WTC11 (cell line): ENCODE data around the gene ARHGAP22. TPM values are rescaled to one million over a fixed set of nuclear protein-coding genes. Genes with fewer than 3 reads are reported as not detected.

Source experiments
- ATAC-seq: fragments of 200-7000 bp; cut with Tn5 transposase; 2 replicates; pipeline ENCODE4 v1.10.0; 2021; ENCODE audit warnings: mild to moderate bottlenecking, moderate library complexity
- CTCF ChIA-PET: fragments of 300-600 bp; sonication (Branson Sonifier 250); formaldehyde crosslinking; loops from one replicate; lab custom pipeline; 2021; ENCODE audit warnings: antibody characterized with exemption; lab: Charles Lee
- POLR2A ChIA-PET: fragments of 350-600 bp; sonication (Branson Sonifier 250); formaldehyde crosslinking; loops from one replicate; lab custom pipeline; 2021; ENCODE audit warnings: antibody characterized with exemption; lab: Charles Lee
- DNase-seq: peaks from one replicate; pipeline ENCODE4 v3.0.0; 2021; ENCODE audit warnings: low spot score
- H3K27ac Mint-ChIP-seq: 2 replicates; pipeline ENCODE4 v1.8.0; 2021; ENCODE audit warnings: mixed read lengths
- H3K27me3 Mint-ChIP-seq: 2 replicates; pipeline ENCODE4 v1.8.0; 2021; ENCODE audit warnings: low read depth, mild to moderate bottlenecking, moderate library complexity, mixed read lengths
- H3K36me3 Mint-ChIP-seq: 2 replicates; pipeline ENCODE4 v1.8.0; 2021; ENCODE audit warnings: mixed read lengths
- H3K4me1 Mint-ChIP-seq: 2 replicates; pipeline ENCODE4 v1.8.0; 2022; ENCODE audit warnings: mixed read lengths
- H3K4me3 Mint-ChIP-seq: 2 replicates; pipeline ENCODE4 v1.8.0; 2021; ENCODE audit warnings: mild to moderate bottlenecking, moderate library complexity, mixed read lengths
- H3K9me3 Mint-ChIP-seq: 2 replicates; pipeline ENCODE4 v1.8.0; 2021; ENCODE audit warnings: mixed read lengths
- CBFB ChIP-seq: sonication (generic); formaldehyde crosslinking; IDR thresholded peaks from 2 replicates; pipeline ENCODE4 v1.8.1; 2022; ENCODE audit warnings: mild to moderate bottlenecking, low read depth, missing genetic modification reagents
- CREB1 ChIP-seq: sonication (generic); formaldehyde crosslinking; IDR thresholded peaks from 2 replicates; pipeline ENCODE4 v1.8.0; 2023; ENCODE audit warnings: mild to moderate bottlenecking, missing genetic modification reagents
- CTCF ChIP-seq: fragments of 200-600 bp; IDR thresholded peaks from 2 replicates; pipeline ENCODE4 v1.8.0; 2022; ENCODE audit warnings: antibody characterized with exemption
- EMX1 ChIP-seq: fragments of 250-450 bp; sonication (Bioruptor Pico); IDR thresholded peaks from 2 replicates; pipeline ENCODE4 v1.8.0; 2021; ENCODE audit warnings: mild to moderate bottlenecking
- ESRRA ChIP-seq: sonication (generic); formaldehyde crosslinking; IDR thresholded peaks from 2 replicates; pipeline ENCODE4 v1.8.1; 2022; ENCODE audit warnings: mild to moderate bottlenecking, missing genetic modification reagents, borderline replicate concordance
- ETV6 ChIP-seq: sonication (generic); formaldehyde crosslinking; IDR thresholded peaks from 2 replicates; pipeline ENCODE4 v1.8.1; 2022; ENCODE audit warnings: mild to moderate bottlenecking, missing genetic modification reagents
- FOXP1 ChIP-seq: sonication (generic); formaldehyde crosslinking; IDR thresholded peaks from 2 replicates; pipeline ENCODE4 v1.8.0; 2022; ENCODE audit warnings: missing genetic modification reagents, mild to moderate bottlenecking, moderate library complexity, borderline replicate concordance
- GTF2I ChIP-seq: fragments of 250-450 bp; sonication (Bioruptor Pico); conservative IDR thresholded peaks from 2 replicates; pipeline ENCODE4 v1.4.0; 2021; ENCODE audit warnings: mild to moderate bottlenecking
- IRF2 ChIP-seq: sonication (generic); formaldehyde crosslinking; IDR thresholded peaks from 2 replicates; pipeline ENCODE4 v1.8.0; 2022; ENCODE audit warnings: low read depth, missing genetic modification reagents, borderline replicate concordance
- KAT7 ChIP-seq: sonication (generic); formaldehyde crosslinking; IDR thresholded peaks from 2 replicates; pipeline ENCODE4 v1.8.1; 2023; ENCODE audit warnings: missing genetic modification reagents, mild to moderate bottlenecking, borderline replicate concordance
- NR3C1 ChIP-seq: sonication (generic); formaldehyde crosslinking; conservative IDR thresholded peaks from 2 replicates; pipeline ENCODE4 v1.8.1; 2023; ENCODE audit warnings: low read depth, mild to moderate bottlenecking, missing genetic modification reagents
- PRDM15 ChIP-seq: sonication (generic); formaldehyde crosslinking; IDR thresholded peaks from 2 replicates; pipeline ENCODE4 v1.8.0; 2022; ENCODE audit warnings: missing genetic modification reagents
- SMAD3 ChIP-seq: sonication (generic); formaldehyde crosslinking; IDR thresholded peaks from 2 replicates; pipeline ENCODE4 v1.8.0; 2022; ENCODE audit warnings: missing genetic modification reagents, mild to moderate bottlenecking, borderline replicate concordance
- SOX15 ChIP-seq: fragments of 250-450 bp; sonication (Bioruptor Pico); IDR thresholded peaks from 2 replicates; pipeline ENCODE4 v1.9.0; 2021; ENCODE audit warnings: mild to moderate bottlenecking
- TP53 ChIP-seq: sonication (generic); formaldehyde crosslinking; IDR thresholded peaks from 2 replicates; pipeline ENCODE4 v1.8.1; 2023; ENCODE audit warnings: mild to moderate bottlenecking, missing genetic modification reagents
- ZNF219 ChIP-seq: sonication (generic); formaldehyde crosslinking; IDR thresholded peaks from 2 replicates; pipeline ENCODE4 v1.8.0; 2023; ENCODE audit warnings: missing genetic modification reagents, mild to moderate bottlenecking, borderline replicate concordance
- ZNF263 ChIP-seq: sonication (generic); formaldehyde crosslinking; IDR thresholded peaks from 2 replicates; pipeline ENCODE4 v1.8.1; 2022; ENCODE audit warnings: low read depth, mild to moderate bottlenecking, moderate library complexity, missing genetic modification reagents
- ZNF532 ChIP-seq: fragments of 250-450 bp; sonication (Bioruptor Pico); IDR thresholded peaks from 2 replicates; pipeline ENCODE4 v1.9.0; 2021; ENCODE audit warnings: mild to moderate bottlenecking, borderline replicate concordance
- ZNF671 ChIP-seq: fragments of 250-450 bp; sonication (Bioruptor Pico); IDR thresholded peaks from 2 replicates; pipeline ENCODE4 v1.8.0; 2021; ENCODE audit warnings: mild to moderate bottlenecking
- total RNA-seq: library from RNA; stranded (reverse); gene quantifications from 3 replicates; pipeline ENCODE4 v1.2.3, GENCODE V29; 2021
- TF ChIP-seq, protein P1 (sequence below): sonication (generic); formaldehyde crosslinking; IDR thresholded peaks from 2 replicates; pipeline ENCODE4 v1.8.1; 2023; ENCODE audit warnings: mild to moderate bottlenecking, missing genetic modification reagents, moderate library complexity
- TF ChIP-seq, protein P2 (sequence below): sonication (generic); formaldehyde crosslinking; IDR thresholded peaks from 2 replicates; pipeline ENCODE4 v1.8.1; 2023; ENCODE audit warnings: mild to moderate bottlenecking, missing genetic modification reagents, moderate library complexity
- TF ChIP-seq, protein P3 (sequence below): sonication (generic); formaldehyde crosslinking; IDR thresholded peaks from 2 replicates; pipeline ENCODE4 v1.8.0; 2022; ENCODE audit warnings: mild to moderate bottlenecking, missing genetic modification reagents

The ARHGAP22 gene
- total RNA-seq, 1 experiment from 2014 or later = 8.6 TPM

GRCh38 chr10:48492201-48492600, 112.7 kb downstream of the ARHGAP22 start:
- TF ChIP-seq IRF2 (CRISPR knock-in tag) (no peak), CREB1 (CRISPR knock-in tag) (no peak), KAT7 (CRISPR knock-in tag) (no peak), SMAD3 (no peak)
- TF ChIP-seq, protein P1, sequence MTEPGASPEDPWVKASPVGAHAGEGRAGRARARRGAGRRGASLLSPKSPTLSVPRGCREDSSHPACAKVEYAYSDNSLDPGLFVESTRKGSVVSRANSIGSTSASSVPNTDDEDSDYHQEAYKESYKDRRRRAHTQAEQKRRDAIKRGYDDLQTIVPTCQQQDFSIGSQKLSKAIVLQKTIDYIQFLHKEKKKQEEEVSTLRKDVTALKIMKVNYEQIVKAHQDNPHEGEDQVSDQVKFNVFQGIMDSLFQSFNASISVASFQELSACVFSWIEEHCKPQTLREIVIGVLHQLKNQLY (CRISPR knock-in tag) = no peak
- H3K36me3 Mint-ChIP-seq = no peaks in the 10 kb centered on the region
- no peaks in the 10 kb centered on the region for H3K27me3 Mint-ChIP-seq
- H3K27ac Mint-ChIP-seq = no peak overlapping the region
- no peaks in the 10 kb centered on the region for H3K9me3 Mint-ChIP-seq
- no peak for ATAC-seq
- H3K4me3 Mint-ChIP-seq = no peak overlapping the region
- ChIA-PET CTCF (interaction anchor here (1.5 to 2.5 kb wide), 2 partner anchors 48 to 129 kb away, joined by 3 to 7 read pairs; no protein-coding TSS in a partner anchor), POLR2A (no interaction called here)
- no peak for DNase-seq
- H3K4me1 Mint-ChIP-seq = peaks cover 13% of the 10 kb centered on the region

DNA sequence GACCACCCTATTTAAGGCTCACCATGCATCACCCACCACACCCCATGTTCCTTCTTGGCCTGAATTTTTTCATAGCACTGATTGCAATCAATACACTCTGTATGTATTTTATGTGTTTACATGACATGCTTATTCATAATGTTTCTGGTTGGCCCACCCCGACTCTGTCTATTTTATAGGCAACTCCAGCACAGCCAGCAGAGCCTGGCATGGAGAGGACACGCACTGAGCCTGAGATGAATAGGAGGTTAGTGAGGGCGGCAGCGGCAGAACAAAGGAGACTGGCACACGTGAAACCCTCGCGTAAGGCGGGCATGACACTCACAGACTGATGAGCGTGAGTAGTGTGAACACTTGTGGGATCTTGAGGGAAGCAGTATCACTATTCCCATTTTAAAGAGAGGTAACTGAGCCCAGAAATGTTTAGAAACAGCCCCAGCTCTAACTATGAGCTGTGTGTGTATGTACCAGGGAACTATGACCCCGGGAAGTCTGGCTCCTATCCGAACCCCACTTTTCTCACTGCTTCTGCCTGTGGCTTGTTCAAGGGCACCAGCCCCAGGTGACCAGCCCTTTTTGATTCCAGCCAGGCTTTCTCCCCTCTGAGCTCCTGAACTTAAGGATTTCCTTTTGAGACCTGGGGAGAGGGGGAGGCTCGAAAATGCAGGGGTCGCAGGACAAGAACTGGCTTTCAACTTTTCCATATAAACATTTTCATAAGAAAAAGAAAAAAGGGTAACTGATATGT, 113.3 kb downstream of the ARHGAP22 start:
- Mint-ChIP-seq H3K4me1 (peaks cover 13% of the 10 kb centered on the region), H3K27ac (no peak overlapping the region), H3K36me3 (no peaks in the 10 kb centered on the region), H3K27me3 (no peaks in the 10 kb centered on the region), H3K4me3 (no peak overlapping the region), H3K9me3 (no peaks in the 10 kb centered on the region)
- TF ChIP-seq ESRRA (CRISPR knock-in tag) (no peak), ZNF671 (CRISPR knock-in tag) (no peak), GTF2I (CRISPR knock-in tag) (no peak), NR3C1 (CRISPR knock-in tag) (no peak), EMX1 (CRISPR knock-in tag) (no peak), ZNF532 (CRISPR knock-in tag) (no peak), CTCF (no peak), PRDM15 (CRISPR knock-in tag) (no peak), FOXP1 (CRISPR knock-in tag) (no peak), ZNF219 (no peak), SOX15 (no peak), ETV6 (no peak), ZNF263 (CRISPR knock-in tag) (no peak), TP53 (CRISPR knock-in tag) (no peak), CBFB (CRISPR knock-in tag) (no peak)
- TF ChIP-seq, protein P2, sequence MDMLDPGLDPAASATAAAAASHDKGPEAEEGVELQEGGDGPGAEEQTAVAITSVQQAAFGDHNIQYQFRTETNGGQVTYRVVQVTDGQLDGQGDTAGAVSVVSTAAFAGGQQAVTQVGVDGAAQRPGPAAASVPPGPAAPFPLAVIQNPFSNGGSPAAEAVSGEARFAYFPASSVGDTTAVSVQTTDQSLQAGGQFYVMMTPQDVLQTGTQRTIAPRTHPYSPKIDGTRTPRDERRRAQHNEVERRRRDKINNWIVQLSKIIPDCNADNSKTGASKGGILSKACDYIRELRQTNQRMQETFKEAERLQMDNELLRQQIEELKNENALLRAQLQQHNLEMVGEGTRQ (CRISPR knock-in tag) = no peak
- TF ChIP-seq, protein P3, sequence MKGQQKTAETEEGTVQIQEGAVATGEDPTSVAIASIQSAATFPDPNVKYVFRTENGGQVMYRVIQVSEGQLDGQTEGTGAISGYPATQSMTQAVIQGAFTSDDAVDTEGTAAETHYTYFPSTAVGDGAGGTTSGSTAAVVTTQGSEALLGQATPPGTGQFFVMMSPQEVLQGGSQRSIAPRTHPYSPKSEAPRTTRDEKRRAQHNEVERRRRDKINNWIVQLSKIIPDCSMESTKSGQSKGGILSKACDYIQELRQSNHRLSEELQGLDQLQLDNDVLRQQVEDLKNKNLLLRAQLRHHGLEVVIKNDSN (CRISPR knock-in tag) = no peak
- TF ChIP-seq, protein P1 (CRISPR knock-in tag) = no peak
- POLR2A ChIA-PET = no interaction called here
- CTCF ChIA-PET = interaction anchor here (1.5 to 2.5 kb wide), 2 partner anchors 47 to 128 kb away, joined by 3 to 7 read pairs; no protein-coding TSS in a partner anchor
- DNase-seq = no peak
- no peak for ATAC-seq
